Fibroblast of mammary gland (primary cell): ENCODE results near the gene ACYP2.

Experiments
- DNase-seq: peaks from one replicate; pipeline ENCODE4 v3.0.0-alpha.2; 2010; ENCODE audit warnings: low read depth
- H3K4me3 ChIP-seq: 2 replicates; pipeline ENCODE4 v1.5.1; 2011; ENCODE audit warnings: low read depth, mild to moderate bottlenecking, low read length, moderate library complexity; ENCODE audit not compliant: control insufficient read depth
- CTCF ChIP-seq: conservative IDR thresholded peaks from 2 replicates; pipeline ENCODE4 v1.5.1; 2011; ENCODE audit warnings: low read depth, low read length, inconsistent platforms; ENCODE audit not compliant: control insufficient read depth, insufficient read depth

ACYP2 gene

GRCh38 chr2:54254180-54254579, 138.8 kb downstream of the ACYP2 start:
- DNase-seq, result no peak
- H3K4me3 ChIP-seq, result no peak overlapping the region
- no peak for TF ChIP-seq CTCF

- no peak for DNase-seq
- TF ChIP-seq CTCF, result no peak
- no peak overlapping the region for H3K4me3 ChIP-seq
These were observed 140.0 kb downstream of the ACYP2 start for GRCh38 chr2:54255230-54256090.

GRCh38 chr2:54256091-54256694, 140.8 kb downstream of the ACYP2 start, which contains the start of gene TSPYL6:
Gene TSPYL6, minus strand, starts transcription at chr2:54256229. Its CDS starts 78 bp downstream, at chr2:54256151.
- no peak for DNase-seq
- no peak within 1 kb of the TSS for H3K4me3 ChIP-seq
- no peak for TF ChIP-seq CTCF

- H3K4me3 ChIP-seq, result no peak overlapping the region
- TF ChIP-seq CTCF, result no peak
- no peak for DNase-seq
These were observed 142.8 kb downstream of the ACYP2 start for GRCh38 chr2:54258166-54258565.

- DNase-seq, result no peak
- no peak for TF ChIP-seq CTCF
- no peak overlapping the region for H3K4me3 ChIP-seq
These were observed 144.2 kb downstream of the ACYP2 start for GRCh38 chr2:54259413-54260240.

- H3K4me3 ChIP-seq, result no peak overlapping the region
- DNase-seq, result no peak
- TF ChIP-seq CTCF, result no peak
These were observed 144.8 kb downstream of the ACYP2 start for GRCh38 chr2:54260241-54260595.
